Keratinocyte (primary cell): Measurements from ENCODE around the gene IL1RAPL1. TPM values are rescaled to one million over a fixed set of nuclear protein-coding genes. Genes with fewer than 3 reads are reported as not detected.

Experiments used
- DNase-seq: peaks from one replicate; pipeline ENCODE4 v3.0.0-alpha.2; 2011; ENCODE audit warnings: low read depth, missing footprints, low spot score
- FAIRE-seq: peaks from 2 replicates; lab custom pipeline; 2011; peaks lifted over from hg19 to GRCh38; lab: Jason Lieb, UNC
- H2AFZ ChIP-seq: 2 replicates; pipeline ENCODE4 v1.6.0; 2012; ENCODE audit warnings: low read length, control low read depth, inconsistent platforms; ENCODE audit not compliant: control insufficient read depth
- H3K27ac ChIP-seq: 2 replicates; pipeline ENCODE4 v1.5.1; 2011; ENCODE audit warnings: low read length; ENCODE audit not compliant: control insufficient read depth, insufficient read depth
- H3K27me3 ChIP-seq: 3 replicates; pipeline ENCODE4 v1.6.0; 2011; ENCODE audit warnings: low read length; ENCODE audit not compliant: control insufficient read depth, insufficient read depth; ENCODE audit errors: extremely low read depth
- H3K36me3 ChIP-seq, 2 experiments: 2 replicates in 1 of 2; 3 replicates in 1 of 2; pipeline ENCODE4 v1.5.1; 2011; ENCODE audit warnings: low read length in 2 of 2, mild to moderate bottlenecking in 1 of 2; ENCODE audit not compliant: control insufficient read depth in 2 of 2, insufficient read depth in 2 of 2; ENCODE audit errors: extremely low read depth in 1 of 2
- H3K4me1 ChIP-seq: 3 replicates; pipeline ENCODE4 v1.5.1; 2011; ENCODE audit warnings: low read length; ENCODE audit not compliant: control insufficient read depth, insufficient read depth; ENCODE audit errors: extremely low read depth
- H3K4me2 ChIP-seq: 3 replicates; pipeline ENCODE4 v1.6.0; 2011; ENCODE audit warnings: low read depth, low read length; ENCODE audit not compliant: control insufficient read depth, insufficient read depth; ENCODE audit errors: extremely low read depth
- H3K4me3 ChIP-seq, 3 experiments: fragments of 200-600 bp in 1 of 3; sonication (generic) in 1 of 3; 2 replicates in 2 of 3; 3 replicates in 1 of 3; pipeline ENCODE4 v1.5.1; 2011 to 2016; ENCODE audit warnings: low read length in 3 of 3, mild to moderate bottlenecking in 3 of 3, control low read depth in 2 of 3, inconsistent platforms in 1 of 3, low read depth in 1 of 3, mixed read lengths in 1 of 3, mixed run types in 1 of 3, moderate library complexity in 1 of 3; ENCODE audit not compliant: control insufficient read depth in 2 of 3, insufficient read depth in 2 of 3; ENCODE audit errors: extremely low read depth in 1 of 3
- H3K79me2 ChIP-seq: 2 replicates; pipeline ENCODE4 v1.6.0; 2012; ENCODE audit warnings: low read length; ENCODE audit not compliant: control insufficient read depth, insufficient read depth
- H3K9ac ChIP-seq: 3 replicates; pipeline ENCODE4 v1.6.0; 2011; ENCODE audit warnings: low read length; ENCODE audit not compliant: control insufficient read depth, insufficient read depth; ENCODE audit errors: extremely low read depth
- H3K9me1 ChIP-seq: 3 replicates; pipeline ENCODE4 v1.6.0; 2011; ENCODE audit warnings: low read length; ENCODE audit not compliant: control insufficient read depth, insufficient read depth; ENCODE audit errors: extremely low read depth
- H3K9me3 ChIP-seq: 2 replicates; pipeline ENCODE4 v1.5.1; 2012; ENCODE audit warnings: low read depth, low read length; ENCODE audit not compliant: control insufficient read depth
- H4K20me1 ChIP-seq: 3 replicates; pipeline ENCODE4 v1.6.0; 2011; ENCODE audit warnings: low read length; ENCODE audit not compliant: control insufficient read depth, insufficient read depth; ENCODE audit errors: extremely low read depth
- CTCF ChIP-seq, 3 experiments: IDR thresholded peaks in 1 of 3; conservative IDR thresholded peaks in 1 of 3; optimal IDR thresholded peaks in 1 of 3; 2 replicates in 2 of 3; 3 replicates in 1 of 3; pipeline versions ENCODE3 to v1.5.1; 2011; ENCODE audit warnings: low read length in 3 of 3, mild to moderate bottlenecking in 3 of 3, moderate library complexity in 2 of 3, control low read depth in 1 of 3, inconsistent platforms in 1 of 3; ENCODE audit not compliant: insufficient read depth in 2 of 3; ENCODE audit errors: extremely low read depth in 1 of 3
- EZH2 ChIP-seq: IDR thresholded peaks from one replicate; pipeline ENCODE4 v1.6.1; 2012; ENCODE audit warnings: inconsistent platforms, mild to moderate bottlenecking, low read length, moderate library complexity
- dilution Hi-C: fragments of 300-500 bp; cut with MboI; formaldehyde crosslinking; loops from one replicate; pipeline ENCODE4 v1.7.0; 2020; ENCODE audit warnings: low sequenced_read_pairs; ENCODE audit not compliant: extremely low pct_ligation_motif_present
- polyA plus RNA-seq, 5 experiments: library from polyadenylated mRNA; depleted of rRNA in 3 of 5; stranded (reverse) in 3 of 5; stranded (forward) in 1 of 5; unstranded in 1 of 5; fragments of >200 nt; gene quantifications; 1 replicate in 1 of 5; 2 replicates in 3 of 5; 3 replicates in 1 of 5; pipeline versions ENCODE4 v1.2.1 to v1.2.3, GENCODE V29; 2011 to 2012; ENCODE audit warnings: missing spikeins in 2 of 5, low read depth in 1 of 5, low replicate concordance in 1 of 5

Gene IL1RAPL1
- polyA plus RNA-seq, 1 donor (not counting 4 experiments of a cell fraction or from before 2014, with no cell fraction given) = 2.8 TPM

- DNase-seq (peak; percentile 93), FAIRE-seq (peak; percentile 86)
- peak overlapping the region; percentile 68 for H3K9ac ChIP-seq
- peak overlapping the region; percentile 90 for H2AFZ ChIP-seq
- H3K4me1 ChIP-seq = peaks cover 22% of the 10 kb centered on the region
- peak overlapping the region; percentile 72 for H3K4me2 ChIP-seq
- H3K9me1 ChIP-seq = no peaks in the 10 kb centered on the region
- dilution Hi-C loops = no loop called here
- H3K9me3 ChIP-seq = no peaks in the 10 kb centered on the region
- H3K27ac ChIP-seq = peak overlapping the region; percentile 97
- H4K20me1 ChIP-seq = no peaks in the 10 kb centered on the region
- no peaks in the 10 kb centered on the region for H3K27me3 ChIP-seq
- no peaks in the 10 kb centered on the region for H3K36me3 ChIP-seq
- H3K4me3 ChIP-seq = peak overlapping the region in 2 of 3 experiments; percentile 63 to 66
- TF ChIP-seq CTCF (optimal IDR thresholded peaks at IDR 0.05 in 1 of 3, IDR thresholded peaks at IDR 0.05 in 1 of 3, conservative IDR thresholded peaks at IDR 0.05 in 1 of 3; ENCODE audit: extremely low read depth in 1 of 3, insufficient read depth in 2 of 3, low read length in 3 of 3) = no peak
- no peak for TF ChIP-seq EZH2
- peaks cover 7% of the 10 kb centered on the region for H3K79me2 ChIP-seq
Measured at GRCh38 chrX:29662759-29663503, 1075.7 kb downstream of the IL1RAPL1 start.

- Histone ChIP-seq H3K9me3 (no peaks in the 10 kb centered on the region), H3K4me3 (no peak overlapping the region), H3K27ac (no peak overlapping the region), H2AFZ (peak overlapping the region; percentile 15), H3K36me3 (no peaks in the 10 kb centered on the region), H4K20me1 (no peaks in the 10 kb centered on the region), H3K4me2 (no peak overlapping the region), H3K9me1 (no peaks in the 10 kb centered on the region), H3K9ac (no peak overlapping the region), H3K79me2 (peaks cover 7% of the 10 kb centered on the region), H3K27me3 (no peaks in the 10 kb centered on the region), H3K4me1 (peaks cover 22% of the 10 kb centered on the region)
- no peak for FAIRE-seq
- dilution Hi-C loops = no loop called here
- DNase-seq = no peak
- TF ChIP-seq CTCF (optimal IDR thresholded peaks at IDR 0.05 in 1 of 3, IDR thresholded peaks at IDR 0.05 in 1 of 3, conservative IDR thresholded peaks at IDR 0.05 in 1 of 3; ENCODE audit: extremely low read depth in 1 of 3, insufficient read depth in 2 of 3, low read length in 3 of 3) = no peak
- no peak for TF ChIP-seq EZH2
Measured at GRCh38 chrX:29665532-29665931, 1078.3 kb downstream of the IL1RAPL1 start.
